ENCODE results near the gene SCGN.

SCGN gene

DNA sequence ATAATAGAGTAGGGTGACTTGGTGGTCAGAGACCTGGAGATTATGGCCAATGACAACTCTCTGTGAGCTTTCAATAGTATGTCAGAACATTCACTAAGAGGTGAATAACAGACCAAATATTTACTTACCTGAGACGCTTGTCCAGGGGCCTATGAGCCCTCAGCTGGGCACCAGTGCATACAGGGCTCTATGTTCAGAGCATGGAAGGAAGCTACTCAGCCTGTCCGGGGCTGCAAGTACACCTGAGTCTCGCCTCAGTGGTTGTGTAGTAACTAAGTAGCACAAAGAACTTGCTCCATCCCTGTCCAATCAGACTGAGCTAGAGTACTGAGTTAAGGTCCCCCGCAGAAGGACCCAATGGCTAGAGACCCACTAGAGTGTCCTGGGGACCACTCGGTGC lies 11.6 kb upstream of the SCGN start:
- no peak for DNase-seq (ENCODE audit: low read depth in 2 of 2)

DNA sequence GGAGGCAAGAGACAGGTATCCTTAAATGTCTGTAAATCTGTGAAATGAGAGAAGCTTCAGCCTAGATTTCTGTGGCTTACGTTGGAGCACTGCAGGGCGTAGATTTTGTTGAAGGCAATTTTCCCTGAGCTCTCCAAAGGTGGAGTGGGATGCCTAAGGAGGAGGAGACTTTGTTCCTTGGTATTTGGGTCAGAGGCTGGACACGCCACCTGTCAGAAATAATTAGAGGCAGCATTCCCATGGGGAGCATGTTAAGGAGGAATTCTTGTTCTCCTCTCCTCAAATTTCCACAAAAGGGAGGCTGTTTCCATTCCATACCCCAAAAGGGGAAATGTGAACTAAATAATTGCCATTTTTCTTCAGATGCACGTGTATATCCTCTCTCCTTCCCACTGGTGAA lies 11.1 kb upstream of the SCGN start:
- DNase-seq (ENCODE audit: low read depth in 2 of 2): no peak

DNA sequence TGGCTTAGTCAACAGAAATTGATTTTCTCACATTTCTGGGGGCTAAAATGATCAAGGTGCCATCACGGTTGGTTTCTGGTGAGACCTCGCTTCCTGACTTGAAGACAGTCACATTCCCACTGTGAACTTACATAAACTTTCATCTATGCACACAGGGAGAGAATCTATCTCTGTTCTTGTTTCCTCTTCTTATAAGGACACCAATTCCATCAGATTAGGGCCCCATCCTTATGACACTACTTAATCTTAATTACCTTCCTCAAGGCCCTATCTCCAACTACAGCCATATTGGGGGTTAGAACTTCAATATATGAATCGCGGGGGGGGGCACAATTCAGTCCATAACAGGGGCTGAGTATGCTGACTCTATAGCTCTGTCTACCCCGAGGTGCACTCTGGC lies 10.6 kb upstream of the SCGN start:
- DNase-seq (ENCODE audit: low read depth in 2 of 2): no peak

DNA sequence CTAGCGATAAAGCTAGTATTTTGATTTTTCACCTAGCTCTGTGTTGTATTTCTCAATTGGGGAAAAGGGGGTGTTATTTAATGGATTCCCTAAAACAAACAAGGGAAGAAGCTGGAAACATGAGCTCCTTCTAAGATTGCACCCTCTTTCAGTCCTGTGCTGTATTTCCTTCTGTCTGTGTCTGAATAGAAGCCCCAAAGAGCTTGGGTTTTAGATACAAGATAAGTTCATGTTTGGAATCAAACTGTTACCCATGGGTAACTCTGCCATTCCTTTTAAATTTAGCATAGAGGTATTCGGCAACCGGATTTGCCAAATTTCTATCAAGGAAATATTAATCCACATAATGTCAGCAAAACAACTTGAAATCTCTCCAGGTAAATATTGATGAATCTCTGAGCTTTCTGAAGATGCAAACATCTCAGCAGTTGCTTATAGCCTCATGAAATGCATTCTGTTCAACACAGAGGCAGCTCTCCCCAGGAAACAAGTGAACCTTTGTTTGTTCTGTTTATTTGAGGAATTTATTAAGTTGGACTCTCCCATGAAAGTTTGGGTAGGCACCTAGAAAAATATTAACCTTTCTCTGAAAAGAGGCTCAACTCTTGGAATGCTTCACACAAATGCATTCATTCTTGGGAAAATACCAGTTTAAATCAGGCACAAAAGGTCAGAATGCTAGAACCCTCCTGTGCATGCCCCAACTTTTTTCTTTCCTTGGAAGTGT lies 9.9 kb upstream of the SCGN start:
- no peak for DNase-seq (ENCODE audit: low read depth in 2 of 2)

DNA sequence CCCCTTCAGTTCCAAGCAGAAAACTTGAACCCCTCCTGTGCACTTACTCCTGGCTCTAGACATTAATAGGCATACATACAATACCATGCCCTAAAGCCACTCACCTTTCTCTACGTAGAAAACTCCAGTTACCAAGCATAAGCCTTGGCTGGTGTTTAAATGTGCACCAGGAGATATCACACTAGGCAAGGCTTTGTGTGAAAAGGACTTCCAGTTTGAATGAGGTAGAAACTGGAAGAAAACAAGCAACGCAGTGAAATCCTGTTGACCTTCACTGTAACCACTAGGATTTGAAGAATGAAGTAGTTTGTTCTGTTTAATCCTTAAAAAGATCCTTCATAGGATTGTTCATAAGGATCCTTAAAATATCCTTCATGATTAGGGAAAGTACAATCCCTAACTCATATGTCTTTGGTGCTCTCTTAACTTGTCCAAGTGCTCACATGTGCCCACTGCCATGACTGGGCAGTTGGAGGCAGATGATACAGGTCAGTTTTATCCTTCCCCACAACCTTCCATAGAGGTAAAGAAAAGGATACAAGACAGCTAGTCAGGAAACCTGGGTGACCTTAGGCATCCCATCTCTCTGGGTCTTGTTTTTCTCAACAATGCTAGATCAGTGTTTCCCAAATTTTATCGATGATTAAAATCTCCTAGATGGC lies 9.2 kb upstream of the SCGN start:
- no peak for DNase-seq (ENCODE audit: low read depth in 2 of 2)

DNA sequence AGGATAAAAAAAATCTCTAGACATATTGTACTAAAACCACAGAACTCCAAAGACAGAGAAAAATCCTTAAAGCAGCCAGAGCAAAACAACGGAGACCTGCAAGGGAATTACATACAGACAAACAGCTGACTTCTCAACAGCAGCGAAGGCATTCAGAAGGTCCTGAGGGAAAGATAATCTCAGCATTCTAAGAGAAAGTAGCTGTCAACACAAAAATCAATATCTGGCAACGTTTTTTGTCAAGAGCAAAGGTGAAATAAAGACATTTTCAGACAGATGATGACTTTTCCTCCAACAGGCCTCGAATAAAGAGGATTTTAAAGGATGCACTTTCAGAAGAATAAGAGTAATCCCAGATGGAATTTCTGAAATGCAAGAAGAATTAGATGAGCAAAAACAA lies 6.1 kb upstream of the SCGN start:
- DNase-seq (ENCODE audit: low read depth in 2 of 2): no peak

DNA sequence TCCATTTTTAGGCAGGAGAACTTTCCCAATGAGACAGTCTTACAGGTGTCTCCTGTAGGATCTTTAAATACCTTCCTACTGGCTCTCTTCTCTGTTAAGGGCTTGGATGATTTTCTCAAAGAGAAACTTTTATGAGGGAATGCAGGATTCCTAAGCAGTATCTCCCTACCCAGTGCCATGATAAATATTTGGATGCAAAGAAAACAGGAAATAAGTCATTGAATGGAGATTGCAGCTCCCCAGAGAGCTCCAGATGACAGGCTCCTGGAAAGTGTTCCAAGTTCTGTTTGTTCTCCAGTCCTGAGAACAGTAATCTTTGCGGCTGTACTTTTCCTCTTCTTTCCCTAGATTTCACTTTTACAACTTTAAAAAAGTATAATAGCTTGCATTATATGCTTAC lies 2.4 kb upstream of the SCGN start:
- DNase-seq (ENCODE audit: low read depth in 2 of 2): no peak

DNA sequence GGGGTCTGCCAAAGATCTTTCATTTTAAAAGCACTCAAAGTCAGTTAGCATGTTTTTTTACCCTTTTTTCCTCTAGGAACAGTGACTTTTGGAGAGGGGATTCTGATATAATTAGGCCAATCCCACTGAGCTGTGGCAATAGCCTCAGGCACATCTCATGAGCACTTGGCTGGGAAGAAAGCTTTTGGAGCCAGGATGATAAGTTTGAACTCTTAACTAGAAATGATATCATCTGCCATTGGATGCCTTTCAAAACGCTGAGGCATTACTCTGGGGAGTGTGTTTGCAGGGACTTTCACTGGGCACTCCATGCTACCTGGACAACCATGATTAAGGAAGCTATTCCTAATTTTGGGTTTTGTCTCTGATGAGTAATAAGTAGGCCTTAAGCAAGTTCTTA lies 3.7 kb downstream of the SCGN start:
- DNase-seq (ENCODE audit: low read depth in 2 of 2): no peak

DNA sequence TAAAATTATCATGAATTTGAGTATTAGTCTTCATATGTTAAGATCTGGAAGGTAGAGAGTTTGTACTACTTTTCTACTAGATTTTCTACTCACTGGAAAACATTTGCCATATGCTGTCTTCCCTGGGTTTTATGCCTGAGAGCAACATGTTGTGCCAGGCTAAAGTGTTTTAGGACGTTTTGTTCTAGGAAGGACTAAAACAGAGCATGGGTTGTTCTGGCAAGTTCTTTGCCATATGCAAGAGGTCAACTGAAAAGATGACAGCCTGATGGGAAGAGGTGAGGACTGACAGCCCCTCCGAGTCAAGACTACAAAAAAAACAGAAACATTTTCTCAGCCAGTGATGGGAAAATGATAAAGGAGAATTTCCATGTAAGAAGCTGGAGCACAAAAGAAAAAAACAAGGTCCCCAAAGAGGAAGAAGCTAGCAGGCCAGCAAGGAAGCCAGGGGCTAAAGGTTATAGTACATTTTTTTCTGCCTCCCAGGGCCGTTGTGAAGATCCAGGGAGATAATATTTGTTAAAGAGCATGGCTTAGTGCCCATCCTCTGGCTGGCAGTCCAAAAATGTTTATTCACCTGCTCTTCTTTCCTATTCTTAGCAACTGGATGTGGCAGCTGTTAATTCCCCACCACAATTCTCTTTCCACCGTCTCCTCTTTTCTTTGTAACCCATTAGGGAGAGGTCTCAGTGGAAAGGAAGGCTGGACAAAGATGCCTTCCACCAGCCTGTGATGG lies 7.8 kb downstream of the SCGN start:
- no peak for DNase-seq (ENCODE audit: low read depth in 2 of 2)

DNA sequence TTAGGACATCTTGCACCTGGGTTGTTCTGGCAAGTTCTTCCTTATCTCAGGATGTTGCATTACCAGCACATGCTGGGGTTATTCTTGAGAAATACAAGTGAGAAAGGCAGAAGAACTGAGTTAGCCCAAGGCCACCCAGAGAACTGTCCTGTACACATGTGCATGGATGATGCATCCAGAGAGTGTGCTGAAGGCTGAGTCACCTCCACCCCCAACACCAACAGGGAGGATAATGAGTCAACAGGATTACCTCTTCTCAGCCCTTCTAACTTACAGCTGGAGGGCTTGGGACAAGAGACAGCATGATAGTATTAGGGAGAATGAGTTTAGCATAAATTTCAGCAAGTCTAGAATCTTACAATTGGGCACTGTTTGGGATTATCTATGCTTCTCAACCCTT lies 8.5 kb downstream of the SCGN start:
- DNase-seq (ENCODE audit: low read depth in 2 of 2): no peak

DNA sequence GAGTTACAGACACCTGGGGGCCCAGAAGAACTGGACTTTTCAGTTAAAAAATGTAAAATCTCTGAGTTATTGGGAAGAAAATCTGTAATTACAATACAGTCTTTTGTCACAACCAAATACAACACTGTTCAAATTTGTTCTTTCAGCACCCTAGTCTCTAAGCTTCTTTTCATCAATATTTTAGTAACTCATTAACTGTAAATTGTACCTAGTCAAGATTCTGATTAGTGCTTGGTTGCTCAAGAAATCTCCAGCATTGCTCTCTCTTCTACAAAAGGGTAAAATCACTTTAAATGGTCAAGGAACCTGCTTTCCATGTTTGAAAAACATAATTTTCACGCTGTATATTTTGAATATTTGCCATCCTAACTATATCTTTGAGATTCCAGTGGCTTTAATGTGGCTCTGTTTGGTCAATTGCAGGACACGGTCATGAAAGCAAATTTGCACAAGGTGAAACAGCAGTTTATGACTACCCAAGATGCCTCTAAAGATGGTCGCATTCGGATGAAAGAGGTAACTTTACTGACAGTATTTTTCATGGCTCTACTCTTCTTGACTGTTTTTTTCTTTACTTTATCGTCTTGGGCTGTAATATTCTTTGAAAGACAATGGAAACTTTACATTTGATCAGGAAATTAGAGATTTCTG lies 9.2 kb downstream of the SCGN start:
- DNase-seq (ENCODE audit: low read depth in 2 of 2): no peak

DNA sequence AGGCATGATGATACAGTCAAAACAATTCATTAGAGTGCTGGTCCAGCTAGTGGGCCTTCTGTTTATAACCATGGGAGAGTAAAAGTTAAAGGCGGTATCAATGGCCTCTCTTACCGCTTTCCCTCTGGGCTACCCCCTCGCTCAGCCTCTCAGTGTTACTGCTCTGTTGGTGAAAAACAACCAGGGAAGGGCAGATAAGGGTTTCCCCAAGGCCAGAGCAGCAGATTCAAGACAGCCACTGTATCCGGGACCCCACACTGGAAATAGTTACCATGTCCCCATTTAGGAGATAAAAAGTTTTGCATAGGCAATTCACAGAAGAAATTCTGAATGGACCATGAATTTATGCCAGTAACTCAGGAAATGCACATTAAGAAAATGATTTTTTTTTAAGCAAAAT lies 13.4 kb downstream of the SCGN start:
- no peak for DNase-seq (ENCODE audit: low read depth in 2 of 2)

DNA sequence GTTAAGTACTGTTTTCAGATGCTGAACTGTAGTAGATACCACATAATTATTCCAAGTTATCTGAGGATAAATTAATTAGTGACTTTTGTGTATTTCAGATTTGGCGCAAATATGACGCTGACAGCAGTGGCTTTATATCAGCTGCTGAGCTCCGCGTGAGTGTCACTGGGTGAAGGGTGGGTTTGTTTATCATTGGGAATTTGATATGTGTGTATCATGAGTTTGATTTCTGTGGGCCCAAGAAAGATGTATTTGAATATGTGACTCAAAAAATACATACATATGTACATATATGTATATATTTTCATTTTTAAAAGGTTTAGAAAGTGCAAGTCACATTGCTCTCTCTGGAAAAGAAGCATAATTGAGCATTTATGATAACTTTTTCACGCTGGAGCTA lies 17.4 kb downstream of the SCGN start:
- DNase-seq (ENCODE audit: low read depth in 2 of 2): no peak

DNA sequence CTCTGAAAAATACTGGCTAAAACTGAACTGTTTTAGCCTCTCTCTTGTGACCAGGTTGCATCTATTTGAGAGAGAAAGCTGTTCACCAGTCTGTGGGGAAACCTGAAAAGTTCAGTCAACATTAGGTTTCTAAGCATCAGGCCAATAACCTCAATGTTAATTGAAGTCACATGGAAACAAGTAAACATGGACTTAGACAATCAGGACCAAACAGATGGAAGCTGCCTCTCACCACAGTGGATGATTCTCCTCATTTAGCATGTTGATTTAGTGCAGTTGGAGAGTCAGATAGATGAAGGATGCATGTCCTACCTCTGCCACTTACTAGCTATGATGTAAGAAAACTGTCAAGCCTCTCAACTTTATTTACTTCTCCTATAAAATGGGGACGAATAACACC lies 18.2 kb downstream of the SCGN start:
- no peak for DNase-seq (ENCODE audit: low read depth in 2 of 2)

DNA sequence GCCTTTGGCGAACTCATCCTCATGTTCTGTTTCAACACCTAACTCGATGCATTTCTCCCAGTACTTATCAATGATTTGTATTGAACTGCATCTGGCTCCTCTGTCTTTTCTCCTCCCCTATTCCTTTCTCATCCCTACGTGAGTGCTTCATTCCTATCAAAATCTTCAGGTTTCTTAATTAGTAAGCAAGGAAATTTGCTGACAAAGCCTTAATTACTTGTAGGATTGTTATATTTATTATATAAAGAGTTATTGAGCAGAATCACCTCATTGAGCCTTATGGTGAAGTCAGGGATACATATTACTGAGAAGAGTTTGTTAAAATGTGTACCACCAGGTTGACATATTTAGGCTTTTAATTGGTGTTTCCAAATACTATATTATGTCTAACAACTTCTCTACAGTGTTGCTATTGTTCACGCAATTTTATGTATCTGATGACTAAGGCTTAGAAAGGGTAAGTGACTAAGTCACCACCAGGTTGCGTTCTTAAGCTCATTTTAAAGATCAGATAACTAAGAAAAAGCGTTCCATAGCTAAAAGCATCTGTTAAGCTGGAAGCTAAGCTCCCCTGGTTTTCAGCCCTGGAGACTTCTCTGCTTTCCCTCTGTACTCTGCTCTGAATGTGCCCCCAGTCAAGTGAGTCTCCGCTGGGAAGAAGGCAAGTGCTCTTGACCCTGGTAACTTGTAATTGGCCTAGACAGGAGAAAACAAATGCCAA lies 18.9 kb downstream of the SCGN start:
- DNase-seq (ENCODE audit: low read depth in 2 of 2): no peak

DNA sequence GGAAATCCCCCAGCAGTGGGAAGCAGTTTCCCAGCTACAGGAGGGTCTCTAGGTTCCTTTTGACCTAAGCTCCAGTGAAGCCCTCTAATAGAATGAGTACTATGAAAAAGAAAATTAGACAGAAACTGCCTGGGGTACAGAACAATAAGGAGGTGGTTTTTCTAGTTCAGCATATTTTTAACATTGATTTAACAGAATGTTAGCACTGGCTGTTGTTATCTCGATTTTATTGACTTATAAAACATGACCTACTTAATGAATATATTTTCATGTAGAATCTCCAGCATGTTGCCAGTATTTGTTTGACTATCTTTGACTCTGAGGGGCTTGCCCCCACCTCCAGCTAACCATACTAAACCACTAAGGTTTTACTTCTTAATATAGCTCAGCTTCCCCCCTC lies 19.6 kb downstream of the SCGN start:
- DNase-seq (ENCODE audit: low read depth in 2 of 2): no peak

DNA sequence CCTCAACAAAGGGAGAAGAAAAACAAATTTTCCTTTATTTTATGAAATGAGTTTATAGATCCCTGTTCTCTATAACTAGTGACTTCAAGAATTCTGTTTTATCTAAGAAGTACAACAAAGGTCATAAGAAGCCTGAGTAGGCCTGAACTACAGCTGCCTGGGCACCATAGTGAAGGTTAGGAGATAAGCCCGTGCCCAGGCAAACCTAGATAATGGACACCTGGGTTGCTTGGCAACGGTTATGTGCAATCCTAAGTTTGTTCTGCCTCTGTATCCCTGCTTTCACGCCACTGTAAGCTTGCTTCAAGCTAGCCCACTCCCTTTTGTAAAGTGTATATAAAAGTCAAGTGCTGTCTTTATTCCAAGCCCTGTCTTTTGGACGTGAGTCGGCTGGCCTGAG lies 23.2 kb downstream of the SCGN start:
- DNase-seq (ENCODE audit: low read depth in 2 of 2): no peak

DNA sequence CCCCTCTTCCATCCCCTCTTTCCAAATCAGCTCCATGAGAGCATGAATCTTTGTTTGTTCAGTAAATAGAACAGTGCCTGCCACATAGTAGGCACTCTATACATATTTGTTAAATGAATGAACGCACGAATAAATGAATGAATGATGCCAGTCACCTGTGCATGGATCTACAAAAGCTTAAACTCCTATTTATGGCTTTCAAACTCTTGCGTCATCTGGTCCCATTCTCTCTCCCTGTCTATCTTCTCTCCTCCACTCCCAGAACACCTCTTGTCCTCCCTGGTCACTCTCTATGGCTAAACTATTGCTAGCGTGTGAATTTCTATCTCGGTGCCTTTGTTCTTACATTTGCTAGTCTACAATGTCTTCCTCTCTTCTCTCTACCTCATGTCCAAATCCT lies 24.8 kb downstream of the SCGN start:
- no peak for DNase-seq (ENCODE audit: low read depth in 2 of 2)

DNA sequence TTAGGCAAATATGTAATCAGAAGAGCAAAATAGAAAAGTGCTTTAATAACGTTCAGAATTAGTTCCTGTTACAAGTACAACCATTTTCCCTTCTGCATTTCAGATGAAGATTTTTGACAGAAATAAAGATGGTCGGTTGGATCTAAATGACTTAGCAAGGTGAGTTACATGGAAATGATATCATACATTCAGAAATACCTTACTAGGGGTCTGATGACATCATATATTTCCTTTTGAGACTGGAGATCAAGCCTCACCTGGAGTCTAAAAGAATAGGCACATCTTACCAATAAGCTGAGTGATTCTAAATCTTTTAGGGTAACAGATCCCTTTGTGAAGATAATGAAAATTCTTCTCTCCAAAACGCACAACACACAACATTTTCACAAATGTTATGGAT lies 29.8 kb downstream of the SCGN start:
- DNase-seq (ENCODE audit: low read depth in 2 of 2): no peak

DNA sequence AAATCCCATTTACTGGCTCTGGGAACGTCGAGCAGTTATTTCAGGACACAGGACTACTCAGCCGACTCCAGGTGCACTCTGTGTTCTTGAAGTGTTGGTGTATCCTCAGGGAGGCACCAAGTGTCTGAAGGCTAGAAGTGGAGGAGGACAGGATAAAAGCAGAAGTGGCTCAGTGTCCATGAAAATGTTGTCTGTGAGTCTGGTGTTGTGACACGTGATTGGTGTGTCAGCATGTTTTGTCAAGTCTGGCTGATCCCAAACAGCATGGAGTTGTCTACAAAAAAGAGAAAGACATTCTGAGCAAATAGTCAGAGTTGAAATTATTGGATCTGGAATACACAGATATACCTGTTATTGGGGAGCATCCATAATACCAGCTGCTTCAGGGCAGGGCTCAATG lies 30.3 kb downstream of the SCGN start:
- DNase-seq (ENCODE audit: low read depth in 2 of 2): no peak

DNA sequence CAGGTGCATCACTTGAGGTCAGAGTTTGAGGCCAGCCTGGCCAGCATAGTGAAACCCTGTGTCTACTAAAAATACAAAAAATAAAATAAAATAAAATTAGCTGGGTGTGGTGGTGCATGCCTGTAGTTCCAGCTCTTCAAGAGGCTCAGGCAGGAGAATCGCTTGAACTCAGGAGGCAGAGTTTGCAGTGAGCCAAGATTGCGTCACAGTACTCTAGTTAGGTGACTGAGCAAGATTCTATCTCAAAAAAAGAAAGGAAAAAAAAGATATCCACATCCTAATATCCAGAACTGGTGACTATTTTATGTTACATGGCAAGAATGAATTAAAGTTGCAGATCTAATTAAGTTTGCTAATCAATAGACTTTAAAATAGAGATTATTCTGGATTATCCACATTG lies 32.5 kb downstream of the SCGN start:
- DNase-seq (ENCODE audit: low read depth in 2 of 2): no peak

DNA sequence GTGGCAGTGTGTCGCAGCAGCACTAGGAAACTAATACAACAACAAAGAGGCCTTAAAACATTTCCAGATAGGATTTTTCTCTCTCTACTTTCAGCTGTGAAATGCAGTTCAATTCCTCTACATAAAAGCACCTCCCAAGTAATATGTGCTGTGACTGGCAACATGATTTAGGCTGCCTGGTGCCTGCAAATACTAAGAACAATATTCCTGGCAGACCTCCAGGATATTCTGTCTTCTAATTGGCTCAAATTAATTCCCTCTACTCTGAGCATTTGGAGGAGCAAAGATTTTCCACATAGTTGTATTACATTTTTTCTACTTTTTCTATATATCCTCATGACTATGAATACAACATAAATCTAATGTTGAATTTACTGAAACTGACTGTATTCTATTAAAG lies 33.2 kb downstream of the SCGN start:
- no peak for DNase-seq (ENCODE audit: low read depth in 2 of 2)

Measured in stimulated activated CD8-positive, alpha-beta memory T cell treated with anti-CD3 and anti-CD28 coated beads, Interleukin-2, amount 100 ng/mL, for 1 hour (primary cell).